DOHH2 (cell line): Measurements from ENCODE around the gene ZNF592.

Source experiments
- H3F3A ChIP-seq: fragments of 200-600 bp; sonication (generic), shearing (Covaris generic); 2 replicates; pipeline ENCODE4 v1.6.0; 2016; ENCODE audit warnings: antibody characterized with exemption, mild to moderate bottlenecking; ENCODE audit not compliant: control insufficient read depth, insufficient read depth
- H3K27ac ChIP-seq: fragments of 200-600 bp; sonication (generic); 2 replicates; pipeline ENCODE4 v1.5.1; 2014; ENCODE audit warnings: low read depth, mild to moderate bottlenecking, low read length, moderate library complexity
- H3K27me3 ChIP-seq: fragments of 200-600 bp; sonication (generic); 2 replicates; pipeline ENCODE4 v1.6.1; 2014; ENCODE audit warnings: mild to moderate bottlenecking, low read length, mixed read lengths; ENCODE audit not compliant: control insufficient read depth
- H3K36me3 ChIP-seq: fragments of 200-600 bp; sonication (generic); 2 replicates; pipeline ENCODE4 v1.6.1; 2014; ENCODE audit warnings: mild to moderate bottlenecking, low read length, moderate library complexity, mixed read lengths; ENCODE audit not compliant: control insufficient read depth
- H3K4me1 ChIP-seq: fragments of 200-600 bp; sonication (generic); 2 replicates; pipeline ENCODE4 v1.6.1; 2014; ENCODE audit warnings: mild to moderate bottlenecking, low read length, mixed read lengths; ENCODE audit not compliant: control insufficient read depth
- H3K4me2 ChIP-seq: fragments of 200-600 bp; sonication (generic); 2 replicates; pipeline ENCODE4 v1.6.0; 2014; ENCODE audit warnings: mild to moderate bottlenecking, low read length, moderate library complexity
- H3K4me3 ChIP-seq: fragments of 200-600 bp; sonication (generic); 2 replicates; pipeline ENCODE4 v1.5.1; 2014; ENCODE audit warnings: mild to moderate bottlenecking, low read length, mixed read lengths
- H3K79me2 ChIP-seq: fragments of 200-600 bp; sonication (generic); 2 replicates; pipeline ENCODE4 v1.6.1; 2014; ENCODE audit warnings: mild to moderate bottlenecking, low read length, mixed read lengths; ENCODE audit not compliant: control insufficient read depth
- H3K9me2 ChIP-seq: fragments of 200-600 bp; sonication (generic); replicated peaks from 2 replicates; pipeline ENCODE4 v1.6.1; 2014; ENCODE audit warnings: mild to moderate bottlenecking, low read length, mixed read lengths; ENCODE audit not compliant: control insufficient read depth
- H3K9me3 ChIP-seq: fragments of 200-600 bp; sonication (generic); 2 replicates; pipeline ENCODE4 v1.6.1; 2014; ENCODE audit warnings: antibody characterized with exemption, low read length, mixed read lengths; ENCODE audit not compliant: control insufficient read depth, insufficient read depth
- H4K20me1 ChIP-seq: fragments of 200-600 bp; sonication (generic); 2 replicates; pipeline ENCODE4 v1.6.0; 2014; ENCODE audit warnings: low read depth, mild to moderate bottlenecking, antibody characterized with exemption, low read length, moderate library complexity; ENCODE audit not compliant: control insufficient read depth, insufficient read depth
- EZH2phosphoT487 ChIP-seq: fragments of 200-600 bp; sonication (generic); IDR thresholded peaks from 2 replicates; pipeline ENCODE4 v1.6.1; 2017; ENCODE audit warnings: borderline replicate concordance, mild to moderate bottlenecking, antibody characterized with exemption, low read length, moderate library complexity, mixed read lengths
- TF ChIP-seq, protein P1 (sequence below): fragments of 200-600 bp; sonication (generic); IDR thresholded peaks from one replicate; pipeline ENCODE4 v1.5.1; 2014; ENCODE audit warnings: antibody characterized with exemption, mild to moderate bottlenecking, low read depth, low read length; ENCODE audit not compliant: poor library complexity, severe bottlenecking

Gene ZNF592

DNA sequence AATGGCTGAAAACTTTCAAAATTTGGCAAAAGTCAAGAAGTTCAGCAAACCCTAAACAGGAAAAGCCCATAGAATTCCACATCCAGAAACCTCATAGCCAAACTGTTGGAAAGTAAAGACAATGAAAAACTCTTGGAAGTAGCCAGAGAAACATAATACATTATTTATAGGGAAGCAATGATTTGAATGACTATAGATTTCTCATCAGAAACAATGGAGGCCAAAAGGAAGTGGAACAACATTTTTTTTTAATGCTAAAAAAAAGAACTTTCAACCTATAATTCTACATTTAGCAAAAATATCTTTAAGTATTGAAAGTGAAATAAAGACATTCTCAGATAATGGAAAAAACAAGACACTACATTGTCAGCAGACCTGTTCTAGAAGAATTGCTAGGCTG lies 99.0 kb downstream of the ZNF592 start:
- H4K20me1 ChIP-seq = no peaks in the 10 kb centered on the region
- H3K27me3 ChIP-seq = no peaks in the 10 kb centered on the region
- H3K9me3 ChIP-seq = peaks cover 8% of the 10 kb centered on the region
- TF ChIP-seq, protein P1, sequence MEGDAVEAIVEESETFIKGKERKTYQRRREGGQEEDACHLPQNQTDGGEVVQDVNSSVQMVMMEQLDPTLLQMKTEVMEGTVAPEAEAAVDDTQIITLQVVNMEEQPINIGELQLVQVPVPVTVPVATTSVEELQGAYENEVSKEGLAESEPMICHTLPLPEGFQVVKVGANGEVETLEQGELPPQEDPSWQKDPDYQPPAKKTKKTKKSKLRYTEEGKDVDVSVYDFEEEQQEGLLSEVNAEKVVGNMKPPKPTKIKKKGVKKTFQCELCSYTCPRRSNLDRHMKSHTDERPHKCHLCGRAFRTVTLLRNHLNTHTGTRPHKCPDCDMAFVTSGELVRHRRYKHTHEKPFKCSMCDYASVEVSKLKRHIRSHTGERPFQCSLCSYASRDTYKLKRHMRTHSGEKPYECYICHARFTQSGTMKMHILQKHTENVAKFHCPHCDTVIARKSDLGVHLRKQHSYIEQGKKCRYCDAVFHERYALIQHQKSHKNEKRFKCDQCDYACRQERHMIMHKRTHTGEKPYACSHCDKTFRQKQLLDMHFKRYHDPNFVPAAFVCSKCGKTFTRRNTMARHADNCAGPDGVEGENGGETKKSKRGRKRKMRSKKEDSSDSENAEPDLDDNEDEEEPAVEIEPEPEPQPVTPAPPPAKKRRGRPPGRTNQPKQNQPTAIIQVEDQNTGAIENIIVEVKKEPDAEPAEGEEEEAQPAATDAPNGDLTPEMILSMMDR = no peak
- TF ChIP-seq EZH2phosphoT487 = no peak
- H3K9me2 ChIP-seq = no peaks in the 10 kb centered on the region
- no peaks in the 10 kb centered on the region for H3K36me3 ChIP-seq
- no peak overlapping the region for H3K4me2 ChIP-seq
- H3K4me3 ChIP-seq = no peak overlapping the region
- H3K79me2 ChIP-seq = no peaks in the 10 kb centered on the region
- H3K27ac ChIP-seq = no peak overlapping the region
- H3F3A ChIP-seq = no peaks in the 10 kb centered on the region
- H3K4me1 ChIP-seq = no peaks in the 10 kb centered on the region

DNA sequence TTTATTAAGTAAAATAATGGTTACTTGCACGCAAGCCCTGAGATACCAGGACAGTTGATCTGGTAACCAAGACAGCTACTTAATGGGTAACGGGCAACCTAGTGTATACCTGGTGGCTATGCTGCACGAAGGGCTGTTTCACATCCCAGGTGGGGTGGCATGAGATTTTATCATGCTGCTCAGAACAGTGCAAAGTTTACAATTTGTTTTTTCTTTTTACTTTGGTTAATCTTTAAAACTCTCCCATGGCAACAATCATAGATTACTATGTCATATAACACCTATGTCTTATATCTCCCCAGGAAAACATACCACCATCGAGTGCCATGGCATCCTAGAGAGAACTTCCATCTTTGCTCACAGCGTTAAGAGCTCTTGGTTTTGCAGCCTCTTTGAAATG lies 103.8 kb downstream of the ZNF592 start:
- H3K9me3 ChIP-seq = peaks cover 3% of the 10 kb centered on the region
- H3K27me3 ChIP-seq = no peaks in the 10 kb centered on the region
- H3K4me2 ChIP-seq = no peak overlapping the region

DNA sequence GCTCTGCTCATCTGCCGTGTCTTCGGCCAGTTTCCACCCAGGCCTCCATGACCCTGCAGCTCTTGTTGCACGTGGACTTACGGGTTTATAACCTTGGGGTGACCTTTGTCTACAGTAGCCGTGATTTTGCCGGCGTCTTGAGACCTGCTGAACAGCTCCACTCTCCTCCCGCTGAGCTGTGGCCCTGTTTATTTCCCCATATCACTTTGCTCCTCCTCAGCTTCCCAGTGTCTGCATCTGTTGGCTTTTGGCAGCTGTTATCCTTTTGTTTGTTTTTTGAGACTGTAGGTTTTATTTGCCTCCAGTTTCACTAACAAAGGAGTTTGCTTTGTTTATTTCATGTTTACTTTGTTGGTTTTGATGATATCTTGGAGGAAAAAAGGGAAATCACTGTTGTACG lies 106.7 kb downstream of the ZNF592 start:
- no peak overlapping the region for H3K27ac ChIP-seq
- no peaks in the 10 kb centered on the region for H3K36me3 ChIP-seq
- no peak overlapping the region for H3K4me2 ChIP-seq
- H3F3A ChIP-seq = no peaks in the 10 kb centered on the region
- H3K27me3 ChIP-seq = no peaks in the 10 kb centered on the region
- no peaks in the 10 kb centered on the region for H3K4me1 ChIP-seq
- no peak overlapping the region for H3K4me3 ChIP-seq
- no peaks in the 10 kb centered on the region for H3K9me3 ChIP-seq
- TF ChIP-seq, protein P1 = no peak
- no peak for TF ChIP-seq EZH2phosphoT487
- no peaks in the 10 kb centered on the region for H3K79me2 ChIP-seq
- no peaks in the 10 kb centered on the region for H4K20me1 ChIP-seq
- H3K9me2 ChIP-seq = no peaks in the 10 kb centered on the region

More for the DNA sequence above, 103.8 kb downstream of the ZNF592 start:
- Histone ChIP-seq H3K9me2 (no peaks in the 10 kb centered on the region), H3F3A (no peaks in the 10 kb centered on the region), H3K36me3 (no peaks in the 10 kb centered on the region), H3K79me2 (no peaks in the 10 kb centered on the region), H3K4me3 (no peak overlapping the region), H3K4me1 (no peaks in the 10 kb centered on the region), H4K20me1 (no peaks in the 10 kb centered on the region), H3K27ac (no peak overlapping the region)
- no peak for TF ChIP-seq EZH2phosphoT487
- TF ChIP-seq, protein P1 = no peak

DNA sequence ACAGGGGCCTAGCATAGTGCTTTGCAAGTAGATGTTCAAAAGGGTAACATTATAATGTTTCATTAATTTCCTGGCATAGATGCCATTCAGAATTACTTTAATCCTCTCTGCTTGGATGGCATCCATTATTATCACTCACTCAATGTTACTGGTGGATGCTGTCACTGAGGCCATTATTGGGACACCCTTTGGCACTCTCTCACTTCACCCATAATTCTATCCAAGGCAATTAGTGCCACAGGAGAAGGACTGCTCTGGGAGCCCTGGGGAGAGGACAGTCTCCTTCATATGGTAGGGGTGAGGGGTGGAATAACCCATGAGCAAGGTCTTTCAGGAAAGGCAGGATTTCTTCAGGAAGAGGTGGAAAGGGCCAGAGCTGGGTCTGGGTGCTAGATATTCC lies 107.4 kb downstream of the ZNF592 start:
- Histone ChIP-seq H3K4me3 (no peak overlapping the region), H3K9me2 (no peaks in the 10 kb centered on the region), H3K36me3 (no peaks in the 10 kb centered on the region), H3K4me1 (no peaks in the 10 kb centered on the region), H3F3A (no peaks in the 10 kb centered on the region), H3K9me3 (no peaks in the 10 kb centered on the region), H3K79me2 (no peaks in the 10 kb centered on the region), H3K4me2 (no peak overlapping the region), H4K20me1 (no peaks in the 10 kb centered on the region), H3K27ac (no peak overlapping the region), H3K27me3 (no peaks in the 10 kb centered on the region)
- TF ChIP-seq EZH2phosphoT487 = no peak
- TF ChIP-seq, protein P1 = no peak
